Subcutaneous abdominal adipose tissue (tissue), 5 donors: ENCODE measurements around the gene RAB44.
A peak's percentile ranks its signal among the peaks of the same experiment; 100 is the strongest.

Experiments used
- H3K27ac ChIP-seq: one replicate; pipeline ENCODE4 v1.7.0; 2013; ENCODE audit warnings: low read depth, mild to moderate bottlenecking, inconsistent platforms, low read length, moderate library complexity
- H3K27me3 ChIP-seq, 5 donors: one replicate each; pipeline ENCODE4 v1.7.0; 2013; ENCODE audit warnings: low read length in 5 of 5, inconsistent platforms in 1 of 5; ENCODE audit not compliant: control insufficient read depth in 5 of 5, insufficient read depth in 4 of 5
- H3K36me3 ChIP-seq, 5 donors: one replicate each; pipeline ENCODE4 v1.7.0; 2013; ENCODE audit warnings: low read length in 5 of 5; ENCODE audit not compliant: control insufficient read depth in 5 of 5, insufficient read depth in 5 of 5
- H3K4me1 ChIP-seq, 5 donors: one replicate each; pipeline ENCODE4 v1.7.0; 2013; ENCODE audit warnings: low read length in 5 of 5, mild to moderate bottlenecking in 3 of 5, moderate library complexity in 1 of 5; ENCODE audit not compliant: control insufficient read depth in 5 of 5, insufficient read depth in 5 of 5
- H3K4me3 ChIP-seq, 5 donors: one replicate each; pipeline ENCODE4 v1.7.0; 2013; ENCODE audit warnings: low read length in 5 of 5, low read depth in 1 of 5
- H3K9ac ChIP-seq, 5 donors: one replicate each; pipeline ENCODE4 v1.7.0; 2013; ENCODE audit warnings: low read length in 5 of 5, mild to moderate bottlenecking in 4 of 5, moderate library complexity in 3 of 5
- H3K9me3 ChIP-seq, 5 donors: one replicate each; pipeline ENCODE4 v1.7.0; 2013; ENCODE audit warnings: low read length in 5 of 5; ENCODE audit not compliant: control insufficient read depth in 5 of 5
- donor health status: healthy.
- donor health status: healthy.
- donor health status: healthy.
- donor health status: healthy.
- donor health status: healthy.

Gene RAB44

GRCh38 chr6:36657271-36657670 lies 40.4 kb upstream of the RAB44 start:
- Histone ChIP-seq H3K4me3 (no peak overlapping the region), H3K4me1 (peaks cover 0 to 16% (median 10%) of the 10 kb centered on the region in 5 donors), H3K27me3 (peaks cover 0 to 2% (median 0%) of the 10 kb centered on the region in 5 donors), H3K36me3 (no peaks in the 10 kb centered on the region), H3K9me3 (no peaks in the 10 kb centered on the region), H3K27ac (no peak overlapping the region), H3K9ac (no peak overlapping the region)

GRCh38 chr6:36657942-36658544 lies 39.6 kb upstream of the RAB44 start:
- H3K27ac ChIP-seq: no peak overlapping the region
- no peaks in the 10 kb centered on the region for H3K9me3 ChIP-seq
- H3K4me1 ChIP-seq: peaks cover 0 to 13% (median 8%) of the 10 kb centered on the region in 5 donors
- peaks cover 0 to 2% (median 0%) of the 10 kb centered on the region in 5 donors for H3K27me3 ChIP-seq
- H3K4me3 ChIP-seq: no peak overlapping the region
- H3K36me3 ChIP-seq: no peaks in the 10 kb centered on the region
- no peak overlapping the region for H3K9ac ChIP-seq

- no peaks in the 10 kb centered on the region for H3K9me3 ChIP-seq
- no peaks in the 10 kb centered on the region for H3K36me3 ChIP-seq
- H3K4me1 ChIP-seq: peaks cover 0 to 13% (median 8%) of the 10 kb centered on the region in 5 donors
- no peak overlapping the region for H3K9ac ChIP-seq
- peaks cover 0 to 2% (median 0%) of the 10 kb centered on the region in 5 donors for H3K27me3 ChIP-seq
- H3K4me3 ChIP-seq: no peak overlapping the region
- H3K27ac ChIP-seq: no peak overlapping the region
Observed at GRCh38 chr6:36659271-36659670, 38.4 kb upstream of the RAB44 start.

GRCh38 chr6:36660771-36661471 lies 36.7 kb upstream of the RAB44 start:
- H3K9ac ChIP-seq: peak overlapping the region in 1 of 5 donors; percentile 14
- peak overlapping the region; percentile 23 to 38 (median 33) for H3K4me3 ChIP-seq

GRCh38 chr6:36662380-36662779 lies 35.2 kb upstream of the RAB44 start:
- H3K27ac ChIP-seq: no peak overlapping the region
- H3K36me3 ChIP-seq: no peaks in the 10 kb centered on the region
- peaks cover 0 to 2% (median 0%) of the 10 kb centered on the region in 5 donors for H3K27me3 ChIP-seq
- H3K9ac ChIP-seq: no peak overlapping the region
- no peak overlapping the region for H3K4me3 ChIP-seq
- H3K9me3 ChIP-seq: no peaks in the 10 kb centered on the region
- peaks cover 0 to 21% (median 18%) of the 10 kb centered on the region in 5 donors for H3K4me1 ChIP-seq

More at GRCh38 chr6:36660771-36661471, 36.7 kb upstream of the RAB44 start:
- H3K9me3 ChIP-seq: no peaks in the 10 kb centered on the region
- H3K4me1 ChIP-seq: peaks cover 0 to 13% (median 8%) of the 10 kb centered on the region in 5 donors
- H3K27ac ChIP-seq: no peak overlapping the region
- H3K36me3 ChIP-seq: no peaks in the 10 kb centered on the region
- peaks cover 0 to 2% (median 0%) of the 10 kb centered on the region in 5 donors for H3K27me3 ChIP-seq

- peaks cover 0 to 22% (median 19%) of the 10 kb centered on the region in 5 donors for H3K4me1 ChIP-seq
Observed at GRCh38 chr6:36662827-36663256, 34.8 kb upstream of the RAB44 start.

GRCh38 chr6:36663504-36664446 lies 33.9 kb upstream of the RAB44 start:
- Histone ChIP-seq H3K9me3 (no peaks in the 10 kb centered on the region), H3K4me3 (no peak overlapping the region), H3K36me3 (no peaks in the 10 kb centered on the region), H3K27me3 (peaks cover 0 to 2% (median 0%) of the 10 kb centered on the region in 5 donors), H3K4me1 (peaks cover 0 to 22% (median 19%) of the 10 kb centered on the region in 5 donors), H3K27ac (no peak overlapping the region), H3K9ac (no peak overlapping the region)

More at GRCh38 chr6:36662827-36663256, 34.8 kb upstream of the RAB44 start:
- peaks cover 0 to 2% (median 0%) of the 10 kb centered on the region in 5 donors for H3K27me3 ChIP-seq
- H3K9me3 ChIP-seq: no peaks in the 10 kb centered on the region
- no peak overlapping the region for H3K27ac ChIP-seq
- H3K36me3 ChIP-seq: no peaks in the 10 kb centered on the region
- H3K4me3 ChIP-seq: no peak overlapping the region
- H3K9ac ChIP-seq: no peak overlapping the region

- Histone ChIP-seq H3K4me1 (peaks cover 0 to 21% (median 18%) of the 10 kb centered on the region in 5 donors), H3K9me3 (no peaks in the 10 kb centered on the region)
Observed at GRCh38 chr6:36665180-36665579, 32.4 kb upstream of the RAB44 start.

GRCh38 chr6:36666287-36666686 lies 31.3 kb upstream of the RAB44 start:
- Histone ChIP-seq H3K9ac (no peak overlapping the region), H3K9me3 (peaks cover 0 to 4% (median 0%) of the 10 kb centered on the region in 5 donors), H3K4me3 (no peak overlapping the region), H3K27me3 (no peaks in the 10 kb centered on the region), H3K4me1 (peaks cover 0 to 13% (median 11%) of the 10 kb centered on the region in 5 donors), H3K36me3 (no peaks in the 10 kb centered on the region), H3K27ac (no peak overlapping the region)

More at GRCh38 chr6:36665180-36665579, 32.4 kb upstream of the RAB44 start:
- H3K27ac ChIP-seq: no peak overlapping the region
- H3K9ac ChIP-seq: no peak overlapping the region
- H3K4me3 ChIP-seq: no peak overlapping the region
- peaks cover 0 to 2% (median 0%) of the 10 kb centered on the region in 5 donors for H3K27me3 ChIP-seq
- H3K36me3 ChIP-seq: no peaks in the 10 kb centered on the region
